Lower leg skin (tissue), 3 donors: ENCODE results near the gene OR10D3.

Source experiments
- POLR2A ChIP-seq, 2 donors: fragments of 450-650 bp; IDR thresholded peaks; one replicate each; pipeline ENCODE4 v1.6.1; 2016 to 2017; ENCODE audit warnings: antibody characterized with exemption in 2 of 2, mild to moderate bottlenecking in 1 of 2, moderate library complexity in 1 of 2
- TF ChIP-seq, protein P1 (sequence below), 3 donors: fragments of 450-650 bp; IDR thresholded peaks; one replicate each; pipeline ENCODE4 v1.5.1; 2016; ENCODE audit warnings: antibody characterized with exemption in 3 of 3, mild to moderate bottlenecking in 3 of 3, moderate library complexity in 2 of 3

DNA sequence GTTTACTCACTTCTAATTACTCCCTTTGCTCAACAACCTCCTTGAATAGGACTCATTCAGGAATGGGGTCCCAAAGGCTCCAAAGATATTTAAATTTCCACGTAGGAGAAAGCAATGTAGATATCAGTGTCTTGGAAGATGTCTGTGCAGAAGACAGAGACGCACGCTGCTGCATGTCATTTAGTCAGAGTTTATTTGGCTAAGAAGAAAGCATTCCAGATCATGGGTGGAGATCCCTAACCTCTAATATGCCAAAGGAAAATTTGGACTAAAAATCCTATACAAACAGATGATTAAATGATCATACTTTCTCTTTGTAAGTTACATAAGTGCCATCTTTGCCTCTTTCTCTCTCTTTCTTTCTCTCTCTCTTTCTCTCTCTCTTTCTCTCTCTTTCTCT, at the start of gene OR10D3:
- TF ChIP-seq, protein P1, sequence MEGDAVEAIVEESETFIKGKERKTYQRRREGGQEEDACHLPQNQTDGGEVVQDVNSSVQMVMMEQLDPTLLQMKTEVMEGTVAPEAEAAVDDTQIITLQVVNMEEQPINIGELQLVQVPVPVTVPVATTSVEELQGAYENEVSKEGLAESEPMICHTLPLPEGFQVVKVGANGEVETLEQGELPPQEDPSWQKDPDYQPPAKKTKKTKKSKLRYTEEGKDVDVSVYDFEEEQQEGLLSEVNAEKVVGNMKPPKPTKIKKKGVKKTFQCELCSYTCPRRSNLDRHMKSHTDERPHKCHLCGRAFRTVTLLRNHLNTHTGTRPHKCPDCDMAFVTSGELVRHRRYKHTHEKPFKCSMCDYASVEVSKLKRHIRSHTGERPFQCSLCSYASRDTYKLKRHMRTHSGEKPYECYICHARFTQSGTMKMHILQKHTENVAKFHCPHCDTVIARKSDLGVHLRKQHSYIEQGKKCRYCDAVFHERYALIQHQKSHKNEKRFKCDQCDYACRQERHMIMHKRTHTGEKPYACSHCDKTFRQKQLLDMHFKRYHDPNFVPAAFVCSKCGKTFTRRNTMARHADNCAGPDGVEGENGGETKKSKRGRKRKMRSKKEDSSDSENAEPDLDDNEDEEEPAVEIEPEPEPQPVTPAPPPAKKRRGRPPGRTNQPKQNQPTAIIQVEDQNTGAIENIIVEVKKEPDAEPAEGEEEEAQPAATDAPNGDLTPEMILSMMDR (IDR thresholded peaks at IDR 0.05), result no peak
- no peak for TF ChIP-seq POLR2A (IDR thresholded peaks at IDR 0.05)
